GM12801 (cell line): ENCODE data around the gene SMARCB1.

Source experiments
- CTCF ChIP-seq: IDR thresholded peaks from one replicate; pipeline ENCODE4 v1.5.1; 2011; ENCODE audit warnings: control low read depth; ENCODE audit not compliant: insufficient read length; ENCODE audit errors: extremely low read depth

The SMARCB1 gene

GRCh38 chr22:23778577-23778900 is 8.2 kb upstream of the SMARCB1 start:
- no peak for TF ChIP-seq CTCF

- no peak for TF ChIP-seq CTCF
Measured at GRCh38 chr22:23779083-23779482, 7.7 kb upstream of the SMARCB1 start.

GRCh38 chr22:23779731-23780130 is 7.0 kb upstream of the SMARCB1 start:
- TF ChIP-seq CTCF, result no peak

DNA sequence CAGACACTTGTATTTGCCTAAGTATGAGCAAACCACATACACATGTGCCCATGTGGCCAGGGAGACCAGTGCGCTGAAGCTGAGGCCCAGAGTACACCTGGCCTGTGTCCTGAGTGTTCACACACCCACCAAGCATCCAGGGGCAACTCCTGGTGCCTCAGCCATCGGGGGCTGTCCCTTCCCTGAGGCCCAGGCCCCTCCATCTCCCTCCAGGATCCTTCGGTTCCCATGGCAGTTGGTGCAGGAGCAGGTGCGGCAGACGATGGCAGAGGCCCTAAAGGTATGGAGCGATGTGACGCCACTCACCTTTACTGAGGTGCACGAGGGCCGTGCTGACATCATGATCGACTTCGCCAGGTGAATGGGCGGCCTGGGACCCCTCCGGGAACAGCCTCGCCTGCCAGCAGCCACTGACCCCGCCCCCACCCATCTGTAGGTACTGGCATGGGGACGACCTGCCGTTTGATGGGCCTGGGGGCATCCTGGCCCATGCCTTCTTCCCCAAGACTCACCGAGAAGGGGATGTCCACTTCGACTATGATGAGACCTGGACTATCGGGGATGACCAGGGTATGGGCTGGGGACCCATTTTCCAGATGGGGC is 6.5 kb upstream of the SMARCB1 start:
- no peak for TF ChIP-seq CTCF

- no peak for TF ChIP-seq CTCF
Measured at GRCh38 chr22:23781065-23781464, 5.7 kb upstream of the SMARCB1 start.

DNA sequence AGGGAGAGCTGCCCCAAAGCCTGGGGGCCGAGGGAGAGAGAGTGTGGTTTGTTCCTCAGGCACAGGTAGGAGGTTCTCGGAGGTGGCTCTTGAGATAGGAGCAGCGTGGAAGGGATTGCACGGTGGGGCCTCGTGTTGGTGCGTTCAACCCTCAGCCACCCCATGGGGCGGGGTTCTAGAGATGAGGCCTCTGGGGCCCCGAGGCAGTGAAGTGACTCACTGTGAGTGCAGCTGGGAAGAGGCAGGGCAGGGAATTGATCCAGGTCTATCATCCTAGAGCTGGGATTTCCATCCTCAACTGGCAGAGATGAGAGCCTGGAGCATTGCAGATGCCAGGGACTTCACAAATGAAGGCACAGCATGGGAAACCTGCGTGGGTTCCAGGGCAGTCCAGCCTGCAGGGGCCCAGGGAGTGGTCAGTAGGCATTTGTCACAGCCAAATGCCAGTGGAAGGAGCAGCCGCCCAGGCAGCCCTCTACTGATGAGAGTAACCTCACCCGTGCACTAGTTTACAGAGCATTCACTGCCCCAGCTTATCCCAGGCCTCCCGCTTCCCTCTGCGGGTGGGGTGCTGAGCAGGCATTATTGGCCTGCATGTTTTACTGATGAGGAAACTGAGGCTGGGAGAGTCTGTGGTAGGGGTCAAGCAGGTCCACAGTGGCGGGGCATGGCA is 5.1 kb upstream of the SMARCB1 start:
- TF ChIP-seq CTCF, result no peak

- TF ChIP-seq CTCF, result no peak
Measured at GRCh38 chr22:23782252-23782651, 4.5 kb upstream of the SMARCB1 start.
